Measurements from ENCODE around the gene CFAP97. TPM values are rescaled to one million over a fixed set of nuclear protein-coding genes. Genes with fewer than 3 reads are reported as not detected.
A peak's percentile ranks its signal among the peaks of the same experiment; 100 is the strongest.

Gene CFAP97
- total and polyA plus RNA-seq, 8 donors = 4.8 to 39.8 (median 14.9) TPM

DNA sequence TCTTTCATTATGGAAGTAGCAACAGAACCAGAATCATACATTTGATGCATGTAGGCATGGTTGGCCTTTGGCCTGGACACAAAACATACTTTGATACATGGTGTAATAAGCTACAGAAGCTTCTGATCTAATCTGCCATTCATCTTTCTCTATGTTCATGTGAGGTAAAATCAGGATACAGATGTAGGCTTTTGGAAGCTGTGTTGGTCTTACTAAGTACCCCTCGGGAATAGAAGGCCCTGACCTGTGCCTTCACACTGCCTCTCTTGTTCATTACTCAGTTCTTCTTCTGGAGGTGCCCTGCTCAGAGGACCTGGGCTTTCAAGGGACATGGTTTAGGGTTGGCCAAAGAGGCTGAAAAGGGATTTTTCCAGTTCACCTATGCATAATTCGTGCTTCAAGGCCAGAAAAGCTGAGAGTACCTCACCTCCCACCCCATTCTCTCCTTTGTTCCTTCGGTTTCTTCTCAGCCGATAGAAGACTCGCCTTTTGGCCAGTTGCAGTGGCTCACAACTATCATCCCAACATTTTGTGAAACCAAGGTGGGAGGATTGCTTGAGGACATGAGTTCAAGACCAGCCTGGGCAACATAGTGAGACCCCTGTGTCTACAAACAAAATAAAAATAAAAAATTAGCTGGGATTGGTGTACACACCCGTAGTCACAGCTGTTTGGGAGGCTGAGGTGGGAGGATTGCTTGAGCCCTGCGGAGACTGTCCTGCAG is 31.5 kb upstream of the CFAP97 start:
- H3K4me3 ChIP-seq = no peak overlapping the region
- 81 to 97% (median 87%) methylated on average over 7 of the region's 7 CpGs for WGBS, 5 donors
- no peaks in the 10 kb centered on the region for H3K27me3 ChIP-seq
- intact Hi-C loops (cut with DNase I; ENCODE audit: low total_unique reads) = no loop called here
- H3K4me1 ChIP-seq = peaks cover 8 to 13% (median 10%) of the 10 kb centered on the region in 4 donors
- DNase-seq = no peak
- H3K27ac ChIP-seq = no peak overlapping the region
- H3K36me3 ChIP-seq = no peaks in the 10 kb centered on the region
- H3K9me3 ChIP-seq = peaks cover 0 to 10% (median 4%) of the 10 kb centered on the region in 4 donors
- TF ChIP-seq POLR2AphosphoS5 (IDR thresholded peaks at IDR 0.05) (no peak), EP300 (IDR thresholded peaks at IDR 0.05) (no peak), POLR2A (IDR thresholded peaks at IDR 0.05) (no peak)
- TF ChIP-seq, protein P1, sequence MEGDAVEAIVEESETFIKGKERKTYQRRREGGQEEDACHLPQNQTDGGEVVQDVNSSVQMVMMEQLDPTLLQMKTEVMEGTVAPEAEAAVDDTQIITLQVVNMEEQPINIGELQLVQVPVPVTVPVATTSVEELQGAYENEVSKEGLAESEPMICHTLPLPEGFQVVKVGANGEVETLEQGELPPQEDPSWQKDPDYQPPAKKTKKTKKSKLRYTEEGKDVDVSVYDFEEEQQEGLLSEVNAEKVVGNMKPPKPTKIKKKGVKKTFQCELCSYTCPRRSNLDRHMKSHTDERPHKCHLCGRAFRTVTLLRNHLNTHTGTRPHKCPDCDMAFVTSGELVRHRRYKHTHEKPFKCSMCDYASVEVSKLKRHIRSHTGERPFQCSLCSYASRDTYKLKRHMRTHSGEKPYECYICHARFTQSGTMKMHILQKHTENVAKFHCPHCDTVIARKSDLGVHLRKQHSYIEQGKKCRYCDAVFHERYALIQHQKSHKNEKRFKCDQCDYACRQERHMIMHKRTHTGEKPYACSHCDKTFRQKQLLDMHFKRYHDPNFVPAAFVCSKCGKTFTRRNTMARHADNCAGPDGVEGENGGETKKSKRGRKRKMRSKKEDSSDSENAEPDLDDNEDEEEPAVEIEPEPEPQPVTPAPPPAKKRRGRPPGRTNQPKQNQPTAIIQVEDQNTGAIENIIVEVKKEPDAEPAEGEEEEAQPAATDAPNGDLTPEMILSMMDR (IDR thresholded peaks at IDR 0.05) = no peak

DNA sequence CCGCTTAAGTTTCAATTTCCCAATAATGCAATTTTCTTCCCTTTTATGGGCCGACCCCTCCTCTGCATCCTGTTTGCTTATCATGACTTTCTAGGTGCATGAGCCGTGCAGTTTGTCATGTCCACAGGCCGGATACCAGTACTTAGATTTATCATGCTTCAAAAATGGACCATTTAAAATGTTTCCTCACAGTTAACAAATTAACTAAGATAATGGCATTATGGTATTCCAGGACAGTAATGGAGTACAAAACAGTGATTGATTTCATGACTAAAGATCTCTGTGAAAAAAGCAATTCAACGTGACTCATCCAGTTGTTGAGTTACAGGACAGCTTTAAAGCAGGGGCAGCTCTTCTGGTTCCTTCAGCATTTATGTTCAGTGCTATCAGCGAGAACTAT is 28.6 kb upstream of the CFAP97 start:
- Histone ChIP-seq H3K4me1 (peaks cover 8 to 20% (median 13%) of the 10 kb centered on the region in 4 donors), H3K9me3 (no peaks in the 10 kb centered on the region), H3K27ac (no peak overlapping the region), H3K36me3 (no peaks in the 10 kb centered on the region), H3K27me3 (no peaks in the 10 kb centered on the region), H3K4me3 (no peak overlapping the region)
- DNase-seq = no peak
- TF ChIP-seq EP300 (IDR thresholded peaks at IDR 0.05) (no peak), POLR2A (IDR thresholded peaks at IDR 0.05) (no peak), POLR2AphosphoS5 (IDR thresholded peaks at IDR 0.05) (no peak)
- TF ChIP-seq, protein P1 (IDR thresholded peaks at IDR 0.05) = no peak
- WGBS, 5 donors = 74 to 92% (median 81%) methylated on average over 6 of the region's 6 CpGs
- intact Hi-C loops (cut with DNase I; ENCODE audit: low total_unique reads) = no loop called here

DNA sequence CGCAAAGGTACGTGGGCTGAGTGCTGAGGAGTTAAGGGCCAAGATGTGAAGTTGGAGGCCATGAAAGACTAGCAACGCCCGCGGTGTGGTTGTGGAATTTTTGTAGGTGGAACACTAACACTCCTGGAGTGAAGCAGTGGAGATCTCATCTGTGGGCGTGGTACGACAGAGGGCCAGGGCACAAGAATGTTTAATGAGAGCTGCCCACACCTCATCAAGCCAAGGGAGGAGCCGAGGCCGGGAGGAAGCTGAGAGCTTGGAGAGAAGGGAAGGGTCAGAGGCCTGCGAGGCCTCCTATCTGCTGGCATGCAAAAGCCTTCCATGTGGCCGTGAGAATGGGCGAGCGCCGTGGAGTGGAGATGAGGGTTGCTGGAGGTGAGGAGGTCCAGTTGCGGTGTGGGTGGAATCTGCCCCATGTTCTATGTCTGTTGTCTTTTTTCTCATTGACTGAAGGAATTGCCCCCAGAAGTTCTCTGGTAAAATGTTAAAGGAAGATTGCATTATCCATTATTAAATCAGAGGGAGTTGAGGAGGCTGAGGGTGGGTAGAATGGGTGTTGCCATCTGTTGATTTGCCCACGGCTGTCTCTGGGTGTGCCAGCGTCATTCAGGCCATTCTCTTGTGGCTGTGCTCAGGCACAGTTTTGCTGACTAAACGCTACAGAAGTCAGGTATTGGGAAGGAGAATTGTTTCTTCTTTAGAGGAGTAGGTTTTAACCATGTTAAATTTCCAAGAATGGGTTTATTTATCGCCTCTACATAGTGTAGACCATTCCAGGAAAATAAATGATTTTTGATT is 25.4 kb upstream of the CFAP97 start:
- Histone ChIP-seq H3K9me3 (no peaks in the 10 kb centered on the region), H3K36me3 (no peaks in the 10 kb centered on the region), H3K27ac (no peak overlapping the region), H3K4me1 (peaks cover 0 to 18% (median 7%) of the 10 kb centered on the region in 4 donors), H3K27me3 (no peaks in the 10 kb centered on the region), H3K4me3 (no peak overlapping the region)
- TF ChIP-seq, protein P1 (IDR thresholded peaks at IDR 0.05) = no peak
- TF ChIP-seq EP300 (IDR thresholded peaks at IDR 0.05) = no peak
- TF ChIP-seq POLR2AphosphoS5 (IDR thresholded peaks at IDR 0.05) = no peak
- no peak for TF ChIP-seq POLR2A (IDR thresholded peaks at IDR 0.05)
- intact Hi-C loops (cut with DNase I; ENCODE audit: low total_unique reads) = no loop called here
- no peak for DNase-seq
- 88 to 91% (median 90%) methylated on average over 19 of the region's 19 CpGs for WGBS, 5 donors

DNA sequence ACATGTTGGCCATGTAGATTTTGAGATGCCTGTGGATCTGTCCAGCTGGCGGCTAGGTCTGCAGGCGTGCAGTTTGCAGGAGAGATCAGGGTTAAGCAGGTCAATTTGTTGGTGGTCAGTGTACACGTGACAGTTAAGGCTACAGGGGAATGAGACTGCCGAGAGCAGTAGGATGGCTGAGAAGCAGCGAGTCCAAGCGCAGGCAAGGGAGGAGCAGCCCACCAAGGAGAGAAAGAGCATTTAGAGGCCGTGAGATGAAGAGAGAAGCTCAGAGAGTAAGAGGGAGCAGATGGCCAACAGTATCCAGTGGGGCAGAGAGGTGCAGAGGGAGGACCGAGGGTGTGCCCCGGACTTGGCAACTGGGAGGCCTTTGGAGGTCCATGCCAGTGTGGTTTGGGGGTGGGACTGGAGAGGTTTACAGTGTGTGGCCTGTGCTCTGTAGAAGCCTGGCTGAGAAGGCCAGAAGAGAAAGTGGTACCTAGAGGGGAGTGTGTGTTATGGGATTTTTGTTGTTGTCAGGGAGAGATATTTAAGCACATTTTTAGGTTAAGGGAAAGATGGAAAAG is 24.0 kb upstream of the CFAP97 start:
- H3K4me1 ChIP-seq = peaks cover 0 to 18% (median 7%) of the 10 kb centered on the region in 4 donors
- H3K9me3 ChIP-seq = no peaks in the 10 kb centered on the region
- peak overlapping the region in 1 of 5 donors; percentile 16 for H3K27ac ChIP-seq
- no peaks in the 10 kb centered on the region for H3K36me3 ChIP-seq
- DNase-seq = no peak
- H3K4me3 ChIP-seq = no peak overlapping the region
- intact Hi-C loops (cut with DNase I; ENCODE audit: low total_unique reads) = no loop called here
- no peak for TF ChIP-seq EP300 (IDR thresholded peaks at IDR 0.05)
- 79 to 90% (median 85%) methylated on average over 9 of the region's 9 CpGs for whole genome bisulfite sequencing, 5 donors
- H3K27me3 ChIP-seq = no peaks in the 10 kb centered on the region

Measured in stomach (tissue), 9 donors.